CD14-positive monocyte (primary cell): ENCODE data around the gene CROCC2. TPM values are rescaled to one million over a fixed set of nuclear protein-coding genes. Genes with fewer than 3 reads are reported as not detected.
A peak's percentile ranks its signal among the peaks of the same experiment; 100 is the strongest.

Source experiments
- DNase-seq, 3 donors: peaks; one replicate each; pipeline ENCODE4 v3.0.0-alpha.2; 2011 to 2022
- H2AFZ ChIP-seq: 2 replicates; pipeline ENCODE4 v1.6.0; 2012; ENCODE audit warnings: mild to moderate bottlenecking, low read depth, low read length, inconsistent platforms; ENCODE audit not compliant: insufficient read depth, poor library complexity, severe bottlenecking
- H3K27ac ChIP-seq, 2 donors: 1 replicate in 1 of 2; 2 replicates in 1 of 2; pipeline ENCODE4 v1.5.1; 2012 to 2013; ENCODE audit warnings: low read length in 2 of 2, control low read depth in 1 of 2, inconsistent platforms in 1 of 2, low read depth in 1 of 2, mild to moderate bottlenecking in 1 of 2
- H3K27me3 ChIP-seq, 2 donors: one replicate each; pipeline versions ENCODE4 v1.6.0 to v1.6.1; 2011 to 2013; ENCODE audit warnings: low read length in 2 of 2; ENCODE audit not compliant: control insufficient read depth in 2 of 2, insufficient read depth in 2 of 2
- H3K36me3 ChIP-seq, 2 donors: replicated peaks in 1 of 2; 1 replicate in 1 of 2; 2 replicates in 1 of 2; pipeline versions ENCODE4 v1.5.1 to v1.6.1; 2012 to 2013; ENCODE audit warnings: low read length in 2 of 2, control low read depth in 1 of 2, inconsistent platforms in 1 of 2, mild to moderate bottlenecking in 1 of 2; ENCODE audit not compliant: insufficient read depth in 2 of 2, control insufficient read depth in 1 of 2
- H3K4me1 ChIP-seq, 2 donors: 1 replicate in 1 of 2; 2 replicates in 1 of 2; pipeline versions ENCODE4 v1.5.1 to v1.6.1; 2012 to 2013; ENCODE audit warnings: low read length in 2 of 2, control low read depth in 1 of 2, inconsistent platforms in 1 of 2, mild to moderate bottlenecking in 1 of 2, moderate library complexity in 1 of 2; ENCODE audit not compliant: insufficient read depth in 2 of 2, control insufficient read depth in 1 of 2
- H3K4me2 ChIP-seq: replicated peaks from 2 replicates; pipeline ENCODE3; 2012; ENCODE audit warnings: low read length, moderate library complexity, mild to moderate bottlenecking; ENCODE audit not compliant: poor library complexity, severe bottlenecking; ENCODE audit errors: extremely low read depth
- H3K4me3 ChIP-seq, 3 experiments: fragments of 200-600 bp in 1 of 3; sonication (generic) in 1 of 3; replicated peaks in 1 of 3; 1 replicate in 2 of 3; 2 replicates in 1 of 3; pipeline ENCODE4 v1.5.1; 2011 to 2013; ENCODE audit warnings: low read length in 3 of 3, mild to moderate bottlenecking in 3 of 3, control low read depth in 2 of 3, low read depth in 2 of 3, inconsistent platforms in 1 of 3, moderate library complexity in 1 of 3
- H3K79me2 ChIP-seq: 2 replicates; pipeline ENCODE4 v1.6.0; 2012; ENCODE audit warnings: mild to moderate bottlenecking, control low read depth, inconsistent platforms, low read length, moderate library complexity; ENCODE audit not compliant: insufficient read depth
- H3K9ac ChIP-seq: 2 replicates; pipeline ENCODE4 v1.6.0; 2017; ENCODE audit warnings: low read length, mild to moderate bottlenecking; ENCODE audit not compliant: insufficient read depth, poor library complexity, severe bottlenecking
- H3K9me3 ChIP-seq, 2 donors: replicated peaks in 1 of 2; 1 replicate in 1 of 2; 2 replicates in 1 of 2; pipeline versions ENCODE4 v1.5.1 to v1.6.1; 2012 to 2013; ENCODE audit warnings: low read length in 2 of 2, control low read depth in 1 of 2; ENCODE audit not compliant: control insufficient read depth in 1 of 2, insufficient read depth in 1 of 2
- H4K20me1 ChIP-seq: 2 replicates; pipeline ENCODE4 v1.6.0; 2012; ENCODE audit warnings: mild to moderate bottlenecking, low read length, control low read depth, moderate library complexity; ENCODE audit not compliant: insufficient read depth
- H3K27ac Mint-ChIP-seq, 7 donors: one replicate each; pipeline ENCODE4 v1.8.0; 2020; ENCODE audit warnings: mild to moderate bottlenecking in 7 of 7, mixed read lengths in 7 of 7, moderate library complexity in 6 of 7, inconsistent platforms in 2 of 7
- H3K27me3 Mint-ChIP-seq, 3 donors: one replicate each; pipeline ENCODE4 v1.8.0; 2021 to 2022; ENCODE audit warnings: low read depth in 3 of 3, mild to moderate bottlenecking in 3 of 3, mixed read lengths in 3 of 3, moderate library complexity in 3 of 3, inconsistent platforms in 1 of 3
- H3K36me3 Mint-ChIP-seq, 2 donors: one replicate each; pipeline ENCODE4 v1.8.0; 2020; ENCODE audit warnings: mixed read lengths in 2 of 2, inconsistent platforms in 1 of 2, mild to moderate bottlenecking in 1 of 2
- H3K4me1 Mint-ChIP-seq: one replicate; pipeline ENCODE4 v1.8.0; 2020; ENCODE audit warnings: mild to moderate bottlenecking, mixed read lengths
- H3K4me3 Mint-ChIP-seq, 2 donors: one replicate each; pipeline ENCODE4 v1.8.0; 2020; ENCODE audit warnings: mild to moderate bottlenecking in 2 of 2, mixed read lengths in 2 of 2, moderate library complexity in 1 of 2
- H3K9me3 Mint-ChIP-seq, 7 donors: one replicate each; pipeline ENCODE4 v1.8.0; 2020 to 2022; ENCODE audit warnings: mixed read lengths in 7 of 7, mild to moderate bottlenecking in 6 of 7, moderate library complexity in 6 of 7, inconsistent platforms in 2 of 7
- CTCF ChIP-seq: fragments of 200-600 bp; IDR thresholded peaks from one replicate; pipeline ENCODE4 v1.8.0; 2022; ENCODE audit warnings: antibody characterized with exemption, mild to moderate bottlenecking
- WGBS: methylation state at CpG from one replicate; pipeline ENCODE4 v1.1.5; 2013; ENCODE audit warnings: missing lambda C conversion rate; ENCODE audit not compliant: insufficient coverage; 5-methylcytosine and 5-hydroxymethylcytosine counted together
- intact Hi-C, 2 donors: fragments of 100-400 bp; cut with micrococcal nuclease; formaldehyde crosslinking; loops; one replicate each; pipeline versions ENCODE4 v1.15.0 to v1.15.1; 2023
- polyA plus RNA-seq, 3 donors: library from polyadenylated mRNA; depleted of rRNA in 1 of 3; unstranded in 2 of 3; stranded (reverse) in 1 of 3; fragments of 300-500 nt in 2 of 3; fragments of >200 nt in 1 of 3; fragmentation: Illumina TruSeq in 2 of 3; gene quantifications; 1 replicate in 2 of 3; 2 replicates in 1 of 3; pipeline ENCODE4 v1.2.3, GENCODE V29; 2012 to 2021

Gene CROCC2
- polyA plus RNA-seq, 3 donors, result 0.15 TPM; not detected in 2

GRCh38 chr2:240876035-240876474 is 30.1 kb upstream of the CROCC2 start:
- no peak for DNase-seq
- no peaks in the 10 kb centered on the region for H3K79me2 ChIP-seq
- no peaks in the 10 kb centered on the region for H3K36me3 ChIP-seq
- Mint-ChIP-seq H3K27ac (no peak overlapping the region), H3K4me3 (no peak overlapping the region), H3K4me1 (no peaks in the 10 kb centered on the region), H3K36me3 (no peaks in the 10 kb centered on the region), H3K9me3 (peaks cover 0 to 4% (median 0%) of the 10 kb centered on the region in 7 donors), H3K27me3 (peaks cover 1 to 6% (median 5%) of the 10 kb centered on the region in 3 donors)
- WGBS, result 75% methylated on average over 7 of the region's 7 CpGs
- no peaks in the 10 kb centered on the region for H4K20me1 ChIP-seq
- intact Hi-C loops, result no loop called here
- H3K4me2 ChIP-seq, result no peak overlapping the region
- no peak overlapping the region for H2AFZ ChIP-seq
- H3K9ac ChIP-seq, result no peak overlapping the region
- H3K27ac ChIP-seq, result no peak overlapping the region
- H3K4me1 ChIP-seq, result no peaks in the 10 kb centered on the region
- TF ChIP-seq CTCF, result no peak
- H3K27me3 ChIP-seq, result no peaks in the 10 kb centered on the region
- no peaks in the 10 kb centered on the region for H3K9me3 ChIP-seq
- H3K4me3 ChIP-seq, result no peak overlapping the region

- no peak for DNase-seq
Measured at GRCh38 chr2:240876475-240877251, 29.5 kb upstream of the CROCC2 start.

More at GRCh38 chr2:240876475-240877251, 29.5 kb upstream of the CROCC2 start:
- Histone ChIP-seq H3K27ac (no peak overlapping the region), H4K20me1 (no peaks in the 10 kb centered on the region), H3K27me3 (no peaks in the 10 kb centered on the region), H3K4me3 (no peak overlapping the region), H3K9ac (no peak overlapping the region), H3K9me3 (no peaks in the 10 kb centered on the region), H3K4me2 (no peak overlapping the region), H3K36me3 (no peaks in the 10 kb centered on the region), H2AFZ (no peak overlapping the region), H3K4me1 (no peaks in the 10 kb centered on the region), H3K79me2 (no peaks in the 10 kb centered on the region)
- H3K9me3 Mint-ChIP-seq, result peaks cover 0 to 4% (median 0%) of the 10 kb centered on the region in 7 donors
- H3K4me3 Mint-ChIP-seq, result no peak overlapping the region
- H3K36me3 Mint-ChIP-seq, result no peaks in the 10 kb centered on the region
- TF ChIP-seq CTCF, result no peak
- peak overlapping the region in 1 of 7 donors; percentile 66 for H3K27ac Mint-ChIP-seq
- WGBS, result 87% methylated on average over 14 of the region's 18 CpGs
- peaks cover 1 to 5% (median 5%) of the 10 kb centered on the region in 3 donors for H3K27me3 Mint-ChIP-seq
- H3K4me1 Mint-ChIP-seq, result no peaks in the 10 kb centered on the region
- intact Hi-C loops, result no loop called here
